ENCODE data around the gene SPATA1. TPM values are rescaled to one million over a fixed set of nuclear protein-coding genes. Genes with fewer than 3 reads are reported as not detected.

SPATA1 gene
- total and polyA plus RNA-seq, 2 of the 13 experiments (the other 11 are each of a cell fraction or from before 2014, with no cell fraction given), result 0.70 to 1.4 TPM

GRCh38 chr1:84573967-84574842 is 68.0 kb downstream of the SPATA1 start, which contains the start of gene CTBS (continued):
- TF ChIP-seq, protein P1, sequence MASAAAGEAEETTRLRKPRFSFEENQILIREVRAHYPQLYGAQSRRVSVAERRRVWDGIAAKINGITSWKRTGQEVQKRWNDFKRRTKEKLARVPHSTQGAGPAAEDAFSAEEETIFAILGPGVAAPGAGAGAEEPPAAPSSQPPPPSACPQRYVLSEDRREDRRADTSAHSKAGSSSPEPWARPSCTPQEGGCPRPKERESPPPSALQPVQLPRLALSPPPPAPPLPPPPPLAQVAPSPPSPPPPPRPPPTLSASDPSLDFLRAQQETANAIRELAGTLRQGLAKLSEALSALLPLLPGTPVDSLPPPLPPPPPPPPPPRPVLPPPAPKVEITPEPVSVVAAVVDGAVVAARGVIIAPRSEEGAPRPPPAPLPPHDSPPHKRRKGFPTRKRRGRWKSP (CRISPR knock-in tag; IDR thresholded peaks at IDR 0.05), result peak; percentile 99
- peak; percentile 23; the same call in 1 of the 2 replicates for TF ChIP-seq FOXO1 (CRISPR knock-in tag; IDR thresholded peaks at IDR 0.05)
- TF ChIP-seq ZBTB34 (CRISPR knock-in tag; IDR thresholded peaks at IDR 0.05), result no peak
- TF ChIP-seq ASH2L (IDR thresholded peaks at IDR 0.05; ENCODE audit: insufficient read length, low read depth, low read length), result peak; percentile 80
- TF ChIP-seq SAP130 (CRISPR knock-in tag; IDR thresholded peaks at IDR 0.05; ENCODE audit: low read depth), result peak; percentile 71; the same call in 1 of the 2 replicates
- TF ChIP-seq ZFY (CRISPR knock-in tag; IDR thresholded peaks at IDR 0.05), result peak; percentile 89
- peak; percentile 89 for TF ChIP-seq ZNF274 (CRISPR knock-in tag; IDR thresholded peaks at IDR 0.05)
- peak; percentile 55; the same call in 1 of the 2 replicates for TF ChIP-seq ZBTB39 (CRISPR knock-in tag; IDR thresholded peaks at IDR 0.05)
- TF ChIP-seq RBM39 (IDR thresholded peaks at IDR 0.05; ENCODE audit: low read depth, low read length, poor library complexity, severe bottlenecking), result peak; percentile 90
- TF ChIP-seq ZNF800 (CRISPR knock-in tag; IDR thresholded peaks at IDR 0.05), result no peak
- TF ChIP-seq MYNN (CRISPR knock-in tag; IDR thresholded peaks at IDR 0.05; ENCODE audit: low read depth), result 0 out of 2 replicates have a peak, but pooled peaks have one; percentile 22
- no peak for TF ChIP-seq TBL1XR1 (IDR thresholded peaks at IDR 0.05; ENCODE audit: borderline replicate concordance, low read length, partially characterized antibody)
- TF ChIP-seq EED (CRISPR knock-in tag; IDR thresholded peaks at IDR 0.05), result 0 out of 2 replicates have a peak, but pooled peaks have one; percentile 78
- no peak for TF ChIP-seq SNAPC2 (CRISPR knock-in tag; IDR thresholded peaks at IDR 0.05)
- peak; percentile 58 for TF ChIP-seq HNRNPK (IDR thresholded peaks at IDR 0.05; ENCODE audit: low read depth, low read length, poor library complexity, severe bottlenecking)
- 0 out of 2 replicates have a peak, but pooled peaks have one; percentile 37 for TF ChIP-seq ZFAT (CRISPR knock-in tag; conservative IDR thresholded peaks at IDR 0.05)
- peak; percentile 86; the same call in 1 of the 2 replicates for TF ChIP-seq ZNF709 (CRISPR knock-in tag; IDR thresholded peaks at IDR 0.05)
- TF ChIP-seq, protein P2, sequence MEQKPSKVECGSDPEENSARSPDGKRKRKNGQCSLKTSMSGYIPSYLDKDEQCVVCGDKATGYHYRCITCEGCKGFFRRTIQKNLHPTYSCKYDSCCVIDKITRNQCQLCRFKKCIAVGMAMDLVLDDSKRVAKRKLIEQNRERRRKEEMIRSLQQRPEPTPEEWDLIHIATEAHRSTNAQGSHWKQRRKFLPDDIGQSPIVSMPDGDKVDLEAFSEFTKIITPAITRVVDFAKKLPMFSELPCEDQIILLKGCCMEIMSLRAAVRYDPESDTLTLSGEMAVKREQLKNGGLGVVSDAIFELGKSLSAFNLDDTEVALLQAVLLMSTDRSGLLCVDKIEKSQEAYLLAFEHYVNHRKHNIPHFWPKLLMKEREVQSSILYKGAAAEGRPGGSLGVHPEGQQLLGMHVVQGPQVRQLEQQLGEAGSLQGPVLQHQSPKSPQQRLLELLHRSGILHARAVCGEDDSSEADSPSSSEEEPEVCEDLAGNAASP (CRISPR knock-in tag; IDR thresholded peaks at IDR 0.05; ENCODE audit: borderline replicate concordance), result 0 out of 2 replicates have a peak, but pooled peaks have one; percentile 16
- peak; percentile 89; the same call in 1 of the 2 replicates for TF ChIP-seq ZNF747 (CRISPR knock-in tag; IDR thresholded peaks at IDR 0.05; ENCODE audit: borderline replicate concordance)
